G401.6 (cell line): ENCODE measurements around the gene MYH14.
"Not testable (repeated sequence)": the region's sequence is repeated elsewhere in the genome, so short reads cannot be mapped to it uniquely, and the experiment has no call there.

ENCODE experiments used
- FAIRE-seq: peaks from 2 replicates; lab custom pipeline; 2012; peaks lifted over from hg19 to GRCh38; lab: Jason Lieb, UNC

Gene MYH14

DNA sequence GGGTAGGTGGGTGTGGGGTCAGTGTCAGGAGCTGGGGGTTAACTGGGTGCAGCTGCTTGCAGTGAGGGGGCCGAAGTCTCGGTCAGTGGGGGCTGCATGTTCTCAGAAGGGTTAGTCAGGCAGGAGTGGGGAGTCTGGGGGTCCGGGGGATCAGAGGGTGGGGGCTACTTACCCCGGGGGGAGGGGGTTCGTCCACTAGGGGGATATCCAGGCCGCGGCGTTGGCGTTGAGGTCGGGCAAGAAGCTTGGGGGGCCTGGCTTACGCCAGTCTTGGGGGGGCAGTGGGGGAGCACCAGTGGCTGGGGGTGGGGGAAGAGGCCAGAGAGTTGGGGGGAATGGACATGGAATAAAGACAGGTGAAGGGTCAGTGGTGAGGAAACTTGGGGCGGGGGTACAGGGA is 116.6 kb downstream of the MYH14 start:
- no peak for FAIRE-seq

DNA sequence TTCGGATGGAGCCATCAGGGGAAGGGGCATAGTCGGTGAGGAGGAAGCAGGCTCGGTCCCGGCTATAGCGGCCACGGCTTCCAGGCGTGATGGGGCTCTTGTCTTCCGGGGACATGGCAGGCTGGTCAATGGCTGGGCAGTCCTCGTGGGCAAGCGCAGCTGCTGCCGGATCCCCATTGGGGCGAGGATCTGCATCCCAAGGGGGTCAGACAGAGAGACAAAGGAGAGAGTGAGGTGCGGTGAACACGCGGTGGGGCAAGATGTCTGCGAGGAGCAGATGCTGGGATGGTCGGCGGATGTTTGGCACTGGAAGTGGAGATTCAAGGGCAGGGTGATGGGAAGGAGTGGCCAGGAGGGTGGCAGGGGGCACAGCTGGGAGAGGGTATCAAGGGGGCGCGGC is 117.2 kb downstream of the MYH14 start:
- no peak for FAIRE-seq

GRCh38 chr19:50321831-50322230 is 118.4 kb downstream of the MYH14 start:
- FAIRE-seq: no peak

GRCh38 chr19:50322234-50322633 is 118.8 kb downstream of the MYH14 start:
- no peak for FAIRE-seq

DNA sequence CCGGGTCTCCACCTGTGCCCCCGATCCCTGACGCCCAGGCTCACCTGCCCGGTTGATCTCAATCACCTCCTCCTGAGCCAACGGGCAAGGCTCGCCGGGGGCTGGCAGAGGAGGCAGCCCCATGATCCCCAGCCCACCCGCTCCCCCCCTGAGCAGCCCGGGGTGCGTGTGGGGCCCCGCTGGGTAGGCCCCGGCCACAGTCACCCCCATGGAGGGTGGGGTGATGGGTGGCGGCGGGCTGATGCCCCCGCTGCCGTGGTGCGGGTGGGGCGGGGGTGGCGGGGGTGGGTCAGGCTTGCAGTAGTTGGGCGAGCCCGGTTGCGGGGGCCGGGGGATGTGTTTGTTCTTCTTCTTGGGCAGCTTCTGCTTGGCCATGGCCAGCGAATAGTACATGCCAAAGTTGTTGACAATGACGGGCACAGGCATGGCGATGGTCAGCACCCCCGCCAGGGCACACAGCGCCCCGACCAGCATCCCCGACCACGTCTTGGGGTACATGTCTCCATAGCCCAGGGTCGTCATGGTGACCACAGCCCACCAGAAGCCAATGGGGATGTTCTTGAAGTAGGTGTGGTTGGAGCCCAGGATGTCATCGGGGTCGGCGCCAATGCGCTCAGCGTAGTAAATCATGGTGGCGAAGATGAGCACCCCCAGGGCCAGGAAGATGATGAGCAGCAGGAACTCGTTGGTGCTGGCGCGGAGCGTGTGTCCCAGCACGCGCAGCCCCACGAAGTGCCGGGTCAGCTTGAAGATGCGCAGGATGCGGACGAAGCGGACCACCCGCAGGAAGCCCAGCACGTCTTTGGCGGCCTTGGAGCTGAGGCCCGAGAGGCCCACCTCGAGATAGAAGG is 119.7 kb downstream of the MYH14 start:
- FAIRE-seq: no peak

DNA sequence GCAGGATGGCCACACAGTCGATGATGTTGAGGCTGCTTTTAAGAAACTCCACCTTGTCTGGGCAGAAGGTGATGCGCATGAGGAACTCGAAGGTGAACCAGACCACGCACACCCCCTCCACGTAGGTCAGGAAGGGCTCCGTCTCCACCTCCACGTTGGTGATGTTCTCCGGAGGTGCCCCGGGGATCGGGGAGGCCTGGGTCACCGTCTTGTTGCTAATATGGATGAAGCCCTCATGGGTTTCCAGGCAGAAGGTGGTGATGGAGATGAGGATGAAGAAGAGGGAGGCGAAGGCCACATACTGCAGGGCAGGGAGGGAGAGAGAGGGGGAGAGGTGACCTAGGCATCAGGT is 120.3 kb downstream of the MYH14 start:
- no peak for FAIRE-seq

DNA sequence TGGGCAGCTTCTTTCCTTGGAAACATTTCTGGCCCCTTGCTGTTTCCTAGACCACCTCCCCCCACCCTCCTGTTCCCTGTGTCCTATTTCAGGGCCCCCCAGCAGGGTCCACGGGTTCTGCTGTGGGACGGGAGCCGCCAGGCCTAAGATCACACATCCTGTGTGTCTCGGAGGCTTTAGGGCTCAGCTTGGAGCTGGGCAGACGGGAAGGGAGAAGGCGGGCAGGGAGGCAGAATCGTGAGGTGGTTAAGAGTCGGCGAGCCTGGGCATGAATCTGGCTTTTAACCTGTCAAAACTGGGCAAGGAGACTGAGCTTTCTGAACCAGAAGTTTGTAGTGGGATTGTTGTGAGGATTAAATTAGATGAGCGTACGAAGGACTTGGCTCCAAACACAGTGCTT is 120.9 kb downstream of the MYH14 start:
- FAIRE-seq: no peak

DNA sequence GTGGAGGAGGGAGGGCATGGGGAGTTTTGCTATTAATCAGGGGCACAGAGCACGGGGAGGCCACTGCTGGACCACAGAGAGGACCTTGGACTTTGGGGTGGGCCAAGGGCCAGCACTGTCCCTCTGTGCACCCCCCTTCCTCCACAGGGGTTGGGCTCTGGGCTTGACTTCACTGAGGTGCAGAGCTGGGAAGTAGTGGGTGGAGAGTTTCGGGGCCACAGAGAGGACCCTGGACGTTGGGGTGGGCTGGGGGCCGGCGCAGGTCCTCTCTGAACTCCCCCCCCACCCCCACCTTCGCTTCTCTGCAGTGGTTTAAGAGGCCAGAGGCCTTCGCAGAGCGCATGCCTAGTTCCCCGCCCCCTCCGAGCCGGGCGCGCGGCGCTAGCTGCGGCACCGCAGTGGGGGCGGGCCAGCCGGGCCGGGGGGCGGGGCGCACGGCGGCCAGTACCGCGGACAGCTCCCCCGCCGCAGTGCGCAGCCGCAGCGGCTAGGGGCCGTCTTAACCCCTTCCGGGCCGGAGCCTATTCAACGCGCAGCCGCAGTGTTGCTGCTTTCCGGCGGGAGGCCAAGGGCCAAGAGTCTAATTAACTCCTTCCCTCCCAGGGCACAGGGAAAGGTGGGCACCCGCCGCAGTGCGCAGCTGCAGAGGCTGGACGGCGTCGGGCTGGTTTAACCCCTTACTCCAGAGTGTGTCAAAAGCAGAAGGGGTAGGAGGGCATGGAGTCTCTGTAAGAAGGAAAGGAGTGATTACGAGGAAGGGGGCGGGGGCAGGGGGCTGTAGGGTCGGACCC is 122.1 kb downstream of the MYH14 start:
- peak; percentile 73 for FAIRE-seq

DNA sequence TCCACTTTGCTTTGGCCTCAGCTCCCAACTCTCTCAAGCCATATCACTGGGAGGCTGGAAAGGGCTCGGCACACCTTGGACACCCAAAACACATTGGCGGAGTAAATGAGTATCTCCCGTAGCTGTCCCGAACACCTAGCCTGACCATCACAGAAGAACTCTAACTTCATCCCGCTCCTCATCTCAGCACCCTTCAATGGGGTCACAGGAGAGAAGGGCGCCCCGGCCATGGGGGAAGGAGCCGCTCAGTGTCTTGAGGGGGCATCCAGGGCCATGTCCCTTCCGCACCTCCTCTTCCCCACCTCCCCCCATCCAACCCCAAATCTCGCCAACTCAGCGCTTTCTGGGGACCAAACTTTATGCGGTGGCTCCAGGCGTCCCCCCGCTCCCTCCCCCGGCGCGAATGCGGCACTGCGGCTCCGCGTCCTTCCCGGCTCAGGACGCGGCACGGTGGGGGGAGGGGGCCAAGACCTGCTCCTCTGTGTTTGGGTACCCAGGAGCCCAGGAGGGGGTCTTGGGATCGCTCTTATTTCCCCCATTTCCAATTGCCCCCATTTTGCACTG is 122.8 kb downstream of the MYH14 start:
- FAIRE-seq: no peak

DNA sequence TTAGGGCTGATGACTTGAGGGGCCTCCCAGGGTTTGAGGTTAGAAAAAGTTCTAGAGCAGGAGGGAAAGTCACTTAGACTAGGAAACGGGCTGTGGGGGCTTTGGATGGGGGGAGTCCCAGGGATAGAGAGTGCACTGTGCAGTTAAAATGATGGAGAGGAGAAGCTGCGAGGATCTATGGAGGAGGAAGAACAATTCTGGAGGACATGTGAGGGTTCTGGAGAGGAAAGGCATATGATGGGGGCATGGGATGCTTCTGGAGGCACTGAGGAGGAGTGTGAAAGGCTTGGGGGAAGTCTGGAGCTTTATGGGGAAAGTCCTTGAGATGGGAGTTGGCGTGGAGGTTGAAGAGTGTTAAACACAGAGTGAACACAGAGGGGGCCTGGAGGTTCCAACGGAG is 123.6 kb downstream of the MYH14 start:
- no peak for FAIRE-seq

DNA sequence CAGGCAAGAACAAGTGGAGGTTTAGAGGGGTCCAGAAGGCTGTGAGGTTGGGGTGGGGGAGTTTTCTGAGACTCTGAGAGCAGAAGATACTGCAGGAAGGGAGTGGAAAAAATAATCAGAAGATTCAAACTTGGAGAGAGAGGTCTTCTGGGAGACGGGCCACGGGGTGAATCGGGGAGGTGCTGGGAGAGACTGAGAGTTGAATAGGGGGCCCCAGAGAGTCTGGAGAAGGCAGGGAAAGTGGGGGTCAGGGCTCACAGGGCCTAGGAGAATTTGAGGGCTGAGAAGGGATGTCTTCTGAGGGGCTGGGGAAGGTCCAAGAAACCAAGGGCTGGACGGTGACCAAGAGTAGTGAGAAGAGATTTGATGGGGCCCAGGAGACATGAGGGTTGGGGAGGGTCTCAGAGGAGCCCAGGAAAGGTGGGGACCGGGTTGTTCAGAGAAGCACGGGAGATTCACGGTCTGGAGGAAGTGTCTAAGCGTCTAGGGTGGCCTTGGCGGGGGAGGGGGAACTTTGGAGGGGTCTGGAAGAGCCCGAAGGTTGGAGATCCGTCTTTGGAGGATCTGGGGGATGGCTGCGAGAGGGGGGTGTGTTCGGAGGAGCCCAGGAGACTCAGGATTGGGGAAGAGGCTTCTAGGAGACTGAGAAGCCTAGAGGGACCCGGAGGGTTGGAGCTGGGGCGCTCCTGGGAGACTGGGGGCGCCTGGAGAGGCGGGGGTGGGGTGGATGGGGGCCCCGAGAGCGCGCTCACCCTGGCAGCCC is 124.2 kb downstream of the MYH14 start:
- FAIRE-seq: no peak

DNA sequence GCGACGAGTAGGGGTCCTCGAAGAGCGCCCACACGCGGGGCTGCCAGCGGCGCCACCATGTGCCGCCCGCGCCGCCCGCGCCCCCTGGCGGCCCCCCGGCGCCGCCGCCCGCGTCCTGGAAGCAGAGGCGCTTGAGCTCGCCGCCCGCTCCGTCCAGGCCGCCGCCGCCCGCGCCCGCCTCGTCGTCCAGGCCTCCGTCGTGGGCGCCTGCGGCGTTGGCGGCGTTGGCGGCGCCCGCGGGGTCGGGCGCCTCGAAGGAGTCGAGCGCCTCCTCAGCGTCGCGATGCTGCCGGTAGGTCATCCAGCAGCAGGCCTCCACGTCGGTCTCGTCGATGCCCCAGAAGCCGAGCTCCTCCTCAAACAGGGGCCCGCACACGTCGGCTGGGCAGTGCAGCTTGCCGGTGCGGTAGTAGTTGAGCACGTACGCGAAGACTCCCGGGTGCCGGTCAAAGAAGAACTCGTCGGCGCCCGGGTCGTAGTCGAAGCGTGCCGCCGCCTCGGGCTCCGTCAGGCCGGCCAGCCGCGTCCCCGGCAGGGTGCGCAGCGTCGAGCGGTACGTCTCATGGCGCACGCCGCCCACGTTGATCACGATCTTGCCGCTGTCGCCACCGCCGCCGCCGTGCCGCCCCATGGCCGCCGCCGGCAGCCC is 124.9 kb downstream of the MYH14 start:
- no peak for FAIRE-seq

DNA sequence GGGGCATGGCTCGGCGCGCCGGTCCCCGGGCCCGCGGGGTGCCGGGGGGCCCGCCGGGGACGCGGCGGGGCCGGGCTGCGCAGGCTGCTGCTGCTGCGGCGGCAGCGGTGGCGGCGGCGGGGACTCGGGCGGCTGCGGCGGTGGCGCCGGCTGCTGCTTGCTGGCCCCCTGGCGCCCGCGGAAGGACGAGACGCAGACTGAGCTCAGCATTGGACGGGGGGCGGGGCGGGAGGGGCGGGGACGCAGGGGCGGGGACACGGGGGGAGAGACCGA is 125.4 kb downstream of the MYH14 start:
- no peak for FAIRE-seq

GRCh38 chr19:50329146-50329925 is 125.9 kb downstream of the MYH14 start, which contains the start of gene KCNC3:
TSS of gene KCNC3 (minus strand) at chr19:50329377. CDS start at chr19:50329082, 295 bp downstream.
- FAIRE-seq: peak; percentile 99

GRCh38 chr19:50329926-50330294 is 126.5 kb downstream of the MYH14 start:
- not testable (repeated sequence) for FAIRE-seq

DNA sequence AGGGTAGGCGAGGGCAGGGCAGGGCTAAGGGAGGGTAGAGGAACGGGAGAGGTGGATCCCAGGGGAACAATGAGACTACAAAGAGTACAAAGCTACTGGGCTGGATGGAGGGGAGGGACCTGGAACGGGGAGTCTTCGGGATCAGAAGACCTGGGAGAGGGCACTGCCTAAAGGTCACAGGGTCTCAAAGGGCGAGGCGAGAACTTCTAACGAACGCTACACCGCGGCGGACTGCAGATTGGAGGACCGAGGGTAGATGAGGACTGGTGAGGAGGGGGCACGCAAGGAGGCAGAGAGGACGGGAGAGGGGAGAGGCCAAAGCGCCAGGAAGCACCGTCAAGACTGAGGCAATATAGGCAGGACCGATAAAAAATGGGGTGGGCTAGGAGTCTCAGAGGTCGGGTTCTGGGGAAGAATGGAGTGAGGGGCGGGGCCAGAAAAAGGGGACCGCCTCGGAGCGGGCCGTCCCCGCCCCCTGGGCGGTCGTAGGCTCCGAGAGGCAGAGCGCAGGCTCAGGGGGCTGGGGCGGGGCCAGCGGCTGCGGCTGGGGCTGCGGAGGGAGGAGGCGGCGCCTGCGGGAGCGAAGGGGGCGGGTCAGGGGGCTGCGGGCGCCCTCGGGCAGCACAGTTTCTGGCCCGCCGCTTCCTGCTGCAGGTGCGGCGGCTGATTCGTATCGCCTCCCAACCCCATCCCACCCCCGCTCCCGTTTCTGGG is 127.1 kb downstream of the MYH14 start:
- no peak for FAIRE-seq

DNA sequence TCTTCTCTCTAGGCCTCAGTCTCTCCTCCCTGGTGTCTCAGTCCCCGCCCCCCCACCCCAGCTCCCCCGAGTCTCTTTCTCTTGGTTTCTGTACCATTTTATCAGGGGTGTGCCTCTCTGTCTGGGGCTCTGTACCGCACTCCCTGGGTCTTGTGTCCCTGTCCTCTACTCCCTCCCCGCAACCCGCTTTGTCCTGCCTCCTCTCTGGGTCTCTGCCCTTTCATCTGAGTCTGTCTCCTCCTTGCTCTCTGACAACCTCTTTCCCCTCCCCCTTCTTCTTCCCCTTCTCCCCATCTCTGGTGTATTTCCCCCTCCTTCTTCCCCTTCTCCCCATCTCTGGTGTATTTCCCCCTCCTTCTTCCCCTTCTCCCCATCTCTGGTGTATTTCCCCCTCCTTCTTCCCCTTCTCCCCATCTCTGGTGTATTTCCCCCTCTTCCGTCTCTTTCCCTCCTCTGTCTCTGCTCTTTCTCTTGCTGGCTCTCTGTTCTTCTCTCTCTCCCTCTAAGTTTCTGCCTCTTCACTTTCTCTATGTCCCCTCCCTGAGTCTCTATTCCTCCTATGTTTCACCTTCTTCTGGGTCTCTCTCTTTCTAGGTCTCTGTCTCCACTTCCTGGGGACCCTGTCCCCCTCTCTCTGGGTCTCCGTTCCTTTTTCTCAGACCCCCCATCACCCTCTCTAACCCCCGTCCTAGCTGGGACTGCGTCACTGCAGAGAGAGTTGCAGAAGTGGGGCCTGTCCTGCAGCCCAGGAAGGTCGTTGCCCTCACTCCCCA is 128.0 kb downstream of the MYH14 start:
- no peak for FAIRE-seq

- FAIRE-seq: no peak
Observed at GRCh38 chr19:50331994-50332243, 128.5 kb downstream of the MYH14 start.

DNA sequence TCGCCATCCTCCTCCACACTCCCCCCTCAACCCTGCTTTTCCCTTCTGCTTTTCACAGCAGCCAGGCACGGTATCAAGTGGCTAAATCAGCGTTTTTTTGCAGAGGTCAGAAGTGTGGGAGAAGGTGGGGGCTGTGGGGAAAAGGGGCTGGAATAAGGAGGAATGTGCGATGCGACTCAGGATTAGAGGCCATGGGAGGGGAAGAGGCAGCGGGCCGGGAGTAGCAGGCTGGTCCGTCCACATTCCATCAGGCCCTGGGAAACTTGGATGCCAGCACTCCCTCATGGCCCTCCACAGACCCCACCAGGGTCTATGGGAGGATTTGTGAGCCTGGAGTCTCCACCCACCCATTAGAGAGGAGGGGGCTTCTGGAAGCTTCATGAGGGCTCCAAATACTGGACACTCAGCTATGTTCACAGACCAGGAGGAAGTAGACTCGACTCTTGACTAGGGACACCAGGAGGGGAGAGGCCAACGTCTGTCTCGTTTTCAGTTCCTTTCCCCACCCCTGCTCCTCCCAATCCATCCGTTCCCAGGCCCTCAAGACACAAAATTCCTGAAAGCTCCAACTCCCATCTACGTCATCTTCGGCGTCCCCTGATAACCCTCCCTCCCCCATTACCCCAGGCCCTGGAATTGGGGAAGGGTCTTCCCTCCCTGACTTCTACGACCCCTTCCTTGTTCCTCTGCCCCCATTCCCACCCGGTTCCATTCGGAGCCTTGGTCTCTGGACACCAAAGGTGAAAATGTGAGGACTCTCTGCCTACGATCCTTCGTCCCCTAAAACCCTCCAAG is 129.0 kb downstream of the MYH14 start:
- FAIRE-seq: no peak
